Endodermal cell (in vitro differentiated cells): Measurements from ENCODE around the gene ACYP1. TPM values are rescaled to one million over a fixed set of nuclear protein-coding genes. Genes with fewer than 3 reads are reported as not detected.

ENCODE experiments used
- DNase-seq: peaks from one replicate; pipeline ENCODE4 v3.0.0-alpha.2; 2017
- H3K27ac ChIP-seq: 2 replicates; pipeline ENCODE4 v1.5.1; 2013; ENCODE audit warnings: mild to moderate bottlenecking, low read depth, low read length, moderate library complexity
- H3K27me3 ChIP-seq: 2 replicates; pipeline ENCODE4 v1.6.1; 2013; ENCODE audit warnings: mild to moderate bottlenecking, low read length, moderate library complexity; ENCODE audit not compliant: insufficient read depth, control insufficient read depth, poor library complexity, severe bottlenecking
- H3K36me3 ChIP-seq: 2 replicates; pipeline ENCODE4 v1.7.0; 2013; ENCODE audit warnings: mild to moderate bottlenecking, low read length, moderate library complexity; ENCODE audit not compliant: control insufficient read depth, insufficient read depth
- H3K4me1 ChIP-seq: one replicate; pipeline ENCODE4 v1.7.0; 2013; ENCODE audit warnings: low read length; ENCODE audit not compliant: control insufficient read depth, insufficient read depth
- H3K4me3 ChIP-seq: 2 replicates; pipeline ENCODE4 v1.5.1; 2013; ENCODE audit warnings: mild to moderate bottlenecking, low read length, moderate library complexity
- H3K9ac ChIP-seq: 2 replicates; pipeline ENCODE4 v1.6.1; 2013; ENCODE audit warnings: mild to moderate bottlenecking, low read length, moderate library complexity; ENCODE audit not compliant: poor library complexity, severe bottlenecking; ENCODE audit errors: extremely low read depth
- H3K9me3 ChIP-seq: 2 replicates; pipeline ENCODE4 v1.6.1; 2013; ENCODE audit warnings: mild to moderate bottlenecking, low read length, moderate library complexity; ENCODE audit not compliant: control insufficient read depth
- H3K27ac Mint-ChIP-seq: 2 replicates; pipeline ENCODE4 v1.8.0; 2020; ENCODE audit warnings: mixed read lengths
- H3K27me3 Mint-ChIP-seq: 2 replicates; pipeline ENCODE4 v1.8.0; 2021; ENCODE audit warnings: mild to moderate bottlenecking, mixed read lengths; ENCODE audit not compliant: insufficient read depth
- H3K36me3 Mint-ChIP-seq: 2 replicates; pipeline ENCODE4 v1.8.0; 2020; ENCODE audit warnings: low read depth, mixed read lengths
- H3K4me1 Mint-ChIP-seq: 2 replicates; pipeline ENCODE4 v1.8.0; 2020; ENCODE audit warnings: mixed read lengths
- H3K4me3 Mint-ChIP-seq: 2 replicates; pipeline ENCODE4 v1.8.0; 2020; ENCODE audit warnings: mild to moderate bottlenecking, moderate library complexity, mixed read lengths
- H3K9me3 Mint-ChIP-seq: 2 replicates; pipeline ENCODE4 v1.8.0; 2020; ENCODE audit warnings: mild to moderate bottlenecking, mixed read lengths
- CTCF ChIP-seq: fragments of 200-600 bp; sonication (generic); conservative IDR thresholded peaks from 2 replicates; pipeline ENCODE4 v1.5.0; 2021; ENCODE audit warnings: antibody characterized with exemption, mild to moderate bottlenecking
- WGBS, 2 experiments: methylation state at CpG; one replicate each; pipeline versions ENCODE4 v1.1.5 to v1.1.7; 2013; ENCODE audit warnings: missing lambda C conversion rate in 2 of 2, mixed read lengths in 1 of 2; ENCODE audit not compliant: insufficient coverage in 1 of 2, insufficient read length in 1 of 2; 5-methylcytosine and 5-hydroxymethylcytosine counted together
- total RNA-seq, 2 donors: library from RNA; stranded (reverse); fragmentation: NEBNext Ultra II Directional in 1 of 2; extraction: Animal tissue kit (Norgen Biotek cat#: 25700) in 1 of 2; gene quantifications; 2 replicates in 1 of 2; 3 replicates in 1 of 2; pipeline ENCODE4 v1.2.1, GENCODE V29; 2021

The ACYP1 gene
- total RNA-seq, 2 donors from 2014 or later, result 21.4 to 26.0 TPM

DNA sequence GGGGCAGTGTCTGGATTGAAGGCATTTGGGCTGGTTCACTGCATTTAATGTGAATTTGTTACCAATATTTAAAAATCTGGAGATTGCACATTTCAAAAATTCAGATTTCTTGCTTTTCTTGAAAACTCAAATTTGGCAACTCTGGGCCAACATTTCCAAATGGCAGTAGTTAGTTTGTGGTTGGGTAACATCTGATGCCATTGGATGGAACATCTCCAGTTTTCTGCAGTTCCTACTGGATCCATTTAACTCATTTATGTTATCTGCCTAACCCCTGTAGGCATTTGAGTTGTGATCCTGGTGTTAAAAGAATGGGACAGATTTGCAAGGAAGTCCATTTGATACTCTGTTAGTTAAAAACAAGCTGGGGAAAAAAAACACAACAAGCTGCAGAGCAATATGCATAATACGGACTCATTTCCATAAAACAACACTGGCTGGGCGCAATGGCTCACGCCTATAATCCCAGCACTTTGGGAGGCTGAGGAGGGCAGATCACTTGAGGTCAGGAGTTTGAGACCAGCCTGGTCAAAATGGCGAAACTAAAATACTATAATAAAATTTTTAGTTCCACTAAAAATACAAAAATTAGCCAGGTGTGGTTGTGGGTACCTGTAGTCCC is 53.2 kb downstream of the ACYP1 start:
- Histone ChIP-seq H3K4me1 (peaks cover 5% of the 10 kb centered on the region), H3K4me3 (no peak overlapping the region), H3K36me3 (peaks cover 87% of the 10 kb centered on the region), H3K27me3 (no peaks in the 10 kb centered on the region), H3K27ac (no peak overlapping the region), H3K9me3 (no peaks in the 10 kb centered on the region), H3K9ac (no peak overlapping the region)
- Mint-ChIP-seq H3K27me3 (no peaks in the 10 kb centered on the region), H3K4me3 (no peak overlapping the region), H3K27ac (no peak overlapping the region), H3K36me3 (peaks cover 42% of the 10 kb centered on the region), H3K9me3 (no peaks in the 10 kb centered on the region), H3K4me1 (no peaks in the 10 kb centered on the region)
- no peak for TF ChIP-seq CTCF
- DNase-seq, result no peak
- WGBS, 2 experiments, result 93 to 95% methylated on average over 3 to 4 of the region's 4 CpGs

- Histone ChIP-seq H3K9me3 (no peaks in the 10 kb centered on the region), H3K4me3 (no peak overlapping the region), H3K27ac (no peak overlapping the region), H3K36me3 (peaks cover 84% of the 10 kb centered on the region), H3K9ac (no peak overlapping the region), H3K4me1 (peaks cover 5% of the 10 kb centered on the region), H3K27me3 (no peaks in the 10 kb centered on the region)
- H3K4me3 Mint-ChIP-seq, result no peak overlapping the region
- no peak for TF ChIP-seq CTCF
- H3K9me3 Mint-ChIP-seq, result no peaks in the 10 kb centered on the region
- no peak for DNase-seq
- H3K4me1 Mint-ChIP-seq, result no peaks in the 10 kb centered on the region
- H3K27me3 Mint-ChIP-seq, result no peaks in the 10 kb centered on the region
- H3K27ac Mint-ChIP-seq, result no peak overlapping the region
- 96% methylated on average over 4 of the region's 4 CpGs; no CpG with 5 or more reads in 1 of the 2 experiments for WGBS, 2 experiments
- peaks cover 53% of the 10 kb centered on the region for H3K36me3 Mint-ChIP-seq
Measured at GRCh38 chr14:75009176-75009575, 54.6 kb downstream of the ACYP1 start.

DNA sequence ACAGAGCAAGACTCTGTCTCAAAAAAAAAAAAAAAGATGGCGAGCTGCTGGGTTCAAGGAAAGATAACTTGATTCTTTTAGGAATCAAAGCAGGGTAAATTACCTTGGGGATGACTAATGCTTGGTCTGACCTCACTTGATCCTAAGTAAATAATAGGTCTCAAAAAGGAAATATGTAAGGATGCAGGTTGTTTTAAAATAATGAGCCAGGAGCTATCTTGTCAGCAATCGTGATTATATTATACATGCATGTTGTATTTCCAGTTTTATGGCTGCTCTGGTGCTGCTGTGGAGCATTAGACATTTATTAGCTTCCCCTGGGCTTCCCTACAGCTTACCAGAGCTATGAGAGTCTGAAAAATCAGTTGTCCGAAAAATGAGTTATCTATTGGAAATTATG is 58.5 kb downstream of the ACYP1 start:
- TF ChIP-seq CTCF, result no peak
- Histone ChIP-seq H3K27ac (no peak overlapping the region), H3K4me1 (peaks cover 10% of the 10 kb centered on the region), H3K36me3 (peaks cover 57% of the 10 kb centered on the region), H3K9me3 (no peaks in the 10 kb centered on the region), H3K27me3 (no peaks in the 10 kb centered on the region), H3K4me3 (no peak overlapping the region), H3K9ac (no peak overlapping the region)
- Mint-ChIP-seq H3K4me1 (peaks cover 13% of the 10 kb centered on the region), H3K27ac (no peak overlapping the region), H3K27me3 (no peaks in the 10 kb centered on the region), H3K4me3 (no peak overlapping the region), H3K9me3 (peaks cover 3% of the 10 kb centered on the region), H3K36me3 (peaks cover 50% of the 10 kb centered on the region)
- WGBS, 2 experiments, result 95 to 100% methylated on average over 1 to 3 of the region's 3 CpGs
- DNase-seq, result no peak
